B cell (primary cell): Measurements from ENCODE around the gene GINM1.

Experiments used
- CTCF ChIP-seq: fragments of 200-600 bp; IDR thresholded peaks from one replicate; pipeline ENCODE4 v1.8.0; 2022; ENCODE audit warnings: antibody characterized with exemption, mild to moderate bottlenecking
- EZH2 ChIP-seq: IDR thresholded peaks from 2 replicates; pipeline ENCODE4 v1.6.1; 2012; ENCODE audit warnings: borderline replicate concordance, low read depth, mild to moderate bottlenecking, moderate library complexity, low read length; ENCODE audit not compliant: insufficient read depth, poor library complexity, severe bottlenecking

GRCh38 chr6:149627672-149628071 is 61.5 kb downstream of the GINM1 start:
- TF ChIP-seq CTCF, result no peak
- TF ChIP-seq EZH2, result no peak
